Fibroblast of skin of left quadriceps (primary cell): ENCODE measurements around the gene TMEM45A.
A peak's percentile ranks its signal among the peaks of the same experiment; 100 is the strongest.
"Not testable (repeated sequence)": the region's sequence is repeated elsewhere in the genome, so short reads cannot be mapped to it uniquely, and the experiment has no call there.

Experiments
- DNase-seq, 2 experiments: peaks; one replicate each; pipeline ENCODE4 v3.0.0-alpha.2; 2013; ENCODE audit warnings: low read depth in 2 of 2

The TMEM45A gene

GRCh38 chr3:100575704-100576103 lies 83.3 kb downstream of the TMEM45A start:
- no peak for DNase-seq

GRCh38 chr3:100577382-100578008 lies 85.1 kb downstream of the TMEM45A start:
- DNase-seq: no peak

GRCh38 chr3:100578646-100579045 lies 86.2 kb downstream of the TMEM45A start:
- DNase-seq: no peak

GRCh38 chr3:100580147-100580546 lies 87.7 kb downstream of the TMEM45A start:
- DNase-seq: no peak

- no peak for DNase-seq
These were observed 89.2 kb downstream of the TMEM45A start for GRCh38 chr3:100581650-100582049.

GRCh38 chr3:100582157-100582556 lies 89.7 kb downstream of the TMEM45A start:
- DNase-seq: not testable (repeated sequence)

- DNase-seq: no peak
These were observed 91.8 kb downstream of the TMEM45A start for GRCh38 chr3:100584101-100584660.

GRCh38 chr3:100586832-100587231 lies 94.4 kb downstream of the TMEM45A start:
- DNase-seq: no peak

GRCh38 chr3:100588251-100588650 lies 95.8 kb downstream of the TMEM45A start:
- DNase-seq: no peak

- peak; percentile 47 to 57 for DNase-seq
These were observed 97.9 kb downstream of the TMEM45A start for GRCh38 chr3:100590114-100590839.

- DNase-seq: no peak
These were observed 98.4 kb downstream of the TMEM45A start for GRCh38 chr3:100590840-100591147.

GRCh38 chr3:100591411-100591810 lies 99.0 kb downstream of the TMEM45A start:
- no peak for DNase-seq

- DNase-seq: no peak
These were observed 108.0 kb downstream of the TMEM45A start for GRCh38 chr3:100600181-100601042.

GRCh38 chr3:100602506-100603444 lies 110.4 kb downstream of the TMEM45A start:
- DNase-seq: no peak

- DNase-seq: peak; percentile 15 to 20
These were observed 111.0 kb downstream of the TMEM45A start for GRCh38 chr3:100603469-100603868.

- no peak for DNase-seq
These were observed 112.9 kb downstream of the TMEM45A start for GRCh38 chr3:100605358-100605757.

GRCh38 chr3:100606894-100607512 lies 114.6 kb downstream of the TMEM45A start:
- no peak for DNase-seq

- no peak for DNase-seq
These were observed 116.9 kb downstream of the TMEM45A start, which contains the start of gene ADGRG7 for GRCh38 chr3:100609305-100609704. TSS of gene ADGRG7 (plus strand) at chr3:100609601. CDS start at chr3:100609857, 256 bp downstream.

- DNase-seq: no peak
These were observed 117.5 kb downstream of the TMEM45A start for GRCh38 chr3:100609963-100610362.

GRCh38 chr3:100611221-100611620 lies 118.8 kb downstream of the TMEM45A start:
- no peak for DNase-seq
